Measurements from ENCODE around the gene DISC1. TPM values are rescaled to one million over a fixed set of nuclear protein-coding genes. Genes with fewer than 3 reads are reported as not detected.

Gene DISC1
- polyA plus RNA-seq, 1 donor from 2014 or later, result 0.84 TPM

DNA sequence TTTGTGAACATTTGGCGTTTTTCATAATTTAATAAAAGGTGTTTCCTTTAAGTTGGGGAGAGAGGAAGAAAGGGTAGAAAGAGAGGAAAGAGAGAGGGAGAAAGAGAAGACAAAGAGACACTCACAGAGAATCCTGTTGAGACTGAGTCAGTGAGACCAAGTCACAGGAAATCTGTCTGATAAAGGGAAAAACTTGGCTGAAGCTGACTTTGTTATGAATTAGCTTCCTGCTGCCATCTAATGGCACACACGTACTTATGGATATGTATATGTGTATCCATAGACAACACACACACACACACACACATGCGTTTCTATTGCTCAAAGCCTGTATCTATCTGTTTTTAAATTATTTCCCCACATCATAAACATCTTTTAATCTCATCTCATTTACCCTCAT, 42.5 kb upstream of the DISC1 start:
- H3F3A ChIP-seq (ENCODE audit: insufficient read depth, low read length, poor library complexity, severe bottlenecking), result no peaks in the 10 kb centered on the region
- H2AFZ ChIP-seq (ENCODE audit: low read depth, low read length), result no peak overlapping the region
- no peak overlapping the region for H3K4me2 ChIP-seq (ENCODE audit: low read length)

DNA sequence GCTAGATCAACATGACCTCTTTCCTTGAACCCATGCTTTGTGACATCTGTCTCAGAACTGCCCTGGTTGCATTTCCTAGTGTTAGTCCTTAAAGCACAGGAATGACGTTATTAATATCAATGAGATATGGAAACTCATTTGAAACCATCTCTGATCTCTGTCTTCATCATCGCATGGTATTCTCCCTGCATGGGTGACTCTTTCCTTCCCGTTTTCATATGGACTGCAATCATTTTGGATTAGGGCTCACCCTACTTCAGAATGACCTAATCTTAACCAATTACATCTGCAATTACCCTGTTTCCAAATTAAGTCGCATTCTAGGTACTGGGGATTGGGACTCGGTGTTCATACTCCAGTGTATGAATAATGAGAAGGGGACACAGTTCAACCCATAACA, 41.7 kb upstream of the DISC1 start:
- H3K36me3 ChIP-seq (ENCODE audit: insufficient read depth, low read length), result no peaks in the 10 kb centered on the region
- H3K27me3 ChIP-seq (ENCODE audit: insufficient read depth, low read depth, low read length), result no peaks in the 10 kb centered on the region
- H3K4me2 ChIP-seq (ENCODE audit: low read length), result no peak overlapping the region
- H3K4me3 ChIP-seq (ENCODE audit: low read length), result no peak overlapping the region
- H2AFZ ChIP-seq (ENCODE audit: low read depth, low read length), result no peak overlapping the region
- H3K79me2 ChIP-seq (replicated peaks; ENCODE audit: insufficient read depth, low read length), result no peaks in the 10 kb centered on the region
- H3F3A ChIP-seq (ENCODE audit: insufficient read depth, low read length, poor library complexity, severe bottlenecking), result no peaks in the 10 kb centered on the region
- no peak overlapping the region for H3K27ac ChIP-seq (ENCODE audit: low read length)
- no peaks in the 10 kb centered on the region for H3K9me3 ChIP-seq (ENCODE audit: low read length)
- H4K20me1 ChIP-seq (ENCODE audit: insufficient read depth), result no peaks in the 10 kb centered on the region
- H3K9me2 ChIP-seq (ENCODE audit: insufficient read depth, low read length), result no peaks in the 10 kb centered on the region
- no peak for TF ChIP-seq EZH2 (IDR thresholded peaks at IDR 0.05; ENCODE audit: borderline replicate concordance, insufficient read depth, low read length, poor library complexity, severe bottlenecking)
- no peak for TF ChIP-seq RAD21 (conservative IDR thresholded peaks at IDR 0.05)
- TF ChIP-seq TAF1 (IDR thresholded peaks at IDR 0.05; ENCODE audit: low read depth), result no peak
- TF ChIP-seq MXI1 (conservative IDR thresholded peaks at IDR 0.05; ENCODE audit: poor library complexity, severe bottlenecking), result no peak
- TF ChIP-seq, protein P1, sequence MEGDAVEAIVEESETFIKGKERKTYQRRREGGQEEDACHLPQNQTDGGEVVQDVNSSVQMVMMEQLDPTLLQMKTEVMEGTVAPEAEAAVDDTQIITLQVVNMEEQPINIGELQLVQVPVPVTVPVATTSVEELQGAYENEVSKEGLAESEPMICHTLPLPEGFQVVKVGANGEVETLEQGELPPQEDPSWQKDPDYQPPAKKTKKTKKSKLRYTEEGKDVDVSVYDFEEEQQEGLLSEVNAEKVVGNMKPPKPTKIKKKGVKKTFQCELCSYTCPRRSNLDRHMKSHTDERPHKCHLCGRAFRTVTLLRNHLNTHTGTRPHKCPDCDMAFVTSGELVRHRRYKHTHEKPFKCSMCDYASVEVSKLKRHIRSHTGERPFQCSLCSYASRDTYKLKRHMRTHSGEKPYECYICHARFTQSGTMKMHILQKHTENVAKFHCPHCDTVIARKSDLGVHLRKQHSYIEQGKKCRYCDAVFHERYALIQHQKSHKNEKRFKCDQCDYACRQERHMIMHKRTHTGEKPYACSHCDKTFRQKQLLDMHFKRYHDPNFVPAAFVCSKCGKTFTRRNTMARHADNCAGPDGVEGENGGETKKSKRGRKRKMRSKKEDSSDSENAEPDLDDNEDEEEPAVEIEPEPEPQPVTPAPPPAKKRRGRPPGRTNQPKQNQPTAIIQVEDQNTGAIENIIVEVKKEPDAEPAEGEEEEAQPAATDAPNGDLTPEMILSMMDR (IDR thresholded peaks at IDR 0.05; ENCODE audit: poor library complexity, severe bottlenecking), result no peak
- TF ChIP-seq EP300 (conservative IDR thresholded peaks at IDR 0.05; ENCODE audit: poor library complexity, severe bottlenecking), result no peak
- no peak overlapping the region for H3K9ac ChIP-seq (ENCODE audit: low read length)

More for the DNA sequence above, 42.5 kb upstream of the DISC1 start:
- Histone ChIP-seq H3K9me3 (ENCODE audit: low read length) (no peaks in the 10 kb centered on the region), H3K9me2 (ENCODE audit: insufficient read depth, low read length) (no peaks in the 10 kb centered on the region), H4K20me1 (ENCODE audit: insufficient read depth) (no peaks in the 10 kb centered on the region), H3K9ac (ENCODE audit: low read length) (no peak overlapping the region), H3K36me3 (ENCODE audit: insufficient read depth, low read length) (no peaks in the 10 kb centered on the region), H3K79me2 (replicated peaks; ENCODE audit: insufficient read depth, low read length) (no peaks in the 10 kb centered on the region), H3K27ac (ENCODE audit: low read length) (no peak overlapping the region), H3K27me3 (ENCODE audit: insufficient read depth, low read depth, low read length) (no peaks in the 10 kb centered on the region), H3K4me3 (ENCODE audit: low read length) (no peak overlapping the region)
- TF ChIP-seq, protein P1 (IDR thresholded peaks at IDR 0.05; ENCODE audit: poor library complexity, severe bottlenecking), result peak; percentile 46
- TF ChIP-seq TAF1 (IDR thresholded peaks at IDR 0.05; ENCODE audit: low read depth) (no peak), SMC3 (conservative IDR thresholded peaks at IDR 0.05; ENCODE audit: poor library complexity) (peak; percentile 49), RAD21 (conservative IDR thresholded peaks at IDR 0.05) (peak; percentile 38), MXI1 (conservative IDR thresholded peaks at IDR 0.05; ENCODE audit: poor library complexity, severe bottlenecking) (no peak), EZH2 (IDR thresholded peaks at IDR 0.05; ENCODE audit: borderline replicate concordance, insufficient read depth, low read length, poor library complexity, severe bottlenecking) (no peak), EP300 (conservative IDR thresholded peaks at IDR 0.05; ENCODE audit: poor library complexity, severe bottlenecking) (no peak)

DNA sequence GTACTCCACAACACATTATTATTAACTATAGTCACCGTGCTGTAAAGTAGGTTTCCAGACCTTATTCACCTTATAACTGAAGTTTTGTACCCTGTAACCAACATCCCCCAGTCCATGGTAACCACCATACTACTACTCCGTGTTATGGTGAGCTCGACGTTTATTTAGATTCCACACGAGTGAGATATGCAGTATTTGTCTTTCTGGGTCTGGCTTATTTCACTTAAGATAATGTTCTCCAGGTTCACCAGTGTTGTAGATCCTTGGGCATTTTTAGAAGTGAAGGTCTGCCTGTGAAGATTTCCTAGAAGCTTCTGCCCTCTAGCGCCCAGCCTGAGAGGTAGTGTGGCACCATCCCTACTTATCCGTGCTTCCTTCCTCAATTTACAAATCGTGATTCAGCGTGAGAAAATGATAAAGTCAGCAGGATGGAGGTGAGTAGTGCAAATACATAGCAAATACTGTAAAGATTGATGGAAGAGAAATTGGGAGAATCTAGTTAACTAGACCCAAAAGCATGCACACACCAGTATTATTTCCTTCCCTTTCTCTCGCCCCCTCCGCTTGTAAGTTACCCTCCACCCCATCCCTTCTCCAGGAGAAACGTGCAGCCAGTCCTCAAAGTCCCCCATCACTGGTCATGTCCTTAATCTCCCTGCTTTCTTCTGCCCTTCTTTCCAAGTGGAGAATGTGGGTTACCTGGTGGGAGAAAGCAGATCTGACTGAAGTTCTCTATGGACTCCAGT, 36.0 kb upstream of the DISC1 start:
- H3K9me2 ChIP-seq (ENCODE audit: insufficient read depth, low read length), result no peaks in the 10 kb centered on the region
- no peaks in the 10 kb centered on the region for H3K27me3 ChIP-seq (ENCODE audit: insufficient read depth, low read depth, low read length)
- no peaks in the 10 kb centered on the region for H3K79me2 ChIP-seq (replicated peaks; ENCODE audit: insufficient read depth, low read length)
- no peak overlapping the region for H3K27ac ChIP-seq (ENCODE audit: low read length)
- peak; percentile 75 for TF ChIP-seq RAD21 (conservative IDR thresholded peaks at IDR 0.05)
- TF ChIP-seq, protein P1 (IDR thresholded peaks at IDR 0.05; ENCODE audit: poor library complexity, severe bottlenecking), result peak; percentile 74
- TF ChIP-seq EP300 (conservative IDR thresholded peaks at IDR 0.05; ENCODE audit: poor library complexity, severe bottlenecking), result no peak
- no peak for TF ChIP-seq EZH2 (IDR thresholded peaks at IDR 0.05; ENCODE audit: borderline replicate concordance, insufficient read depth, low read length, poor library complexity, severe bottlenecking)
- TF ChIP-seq, protein P2, sequence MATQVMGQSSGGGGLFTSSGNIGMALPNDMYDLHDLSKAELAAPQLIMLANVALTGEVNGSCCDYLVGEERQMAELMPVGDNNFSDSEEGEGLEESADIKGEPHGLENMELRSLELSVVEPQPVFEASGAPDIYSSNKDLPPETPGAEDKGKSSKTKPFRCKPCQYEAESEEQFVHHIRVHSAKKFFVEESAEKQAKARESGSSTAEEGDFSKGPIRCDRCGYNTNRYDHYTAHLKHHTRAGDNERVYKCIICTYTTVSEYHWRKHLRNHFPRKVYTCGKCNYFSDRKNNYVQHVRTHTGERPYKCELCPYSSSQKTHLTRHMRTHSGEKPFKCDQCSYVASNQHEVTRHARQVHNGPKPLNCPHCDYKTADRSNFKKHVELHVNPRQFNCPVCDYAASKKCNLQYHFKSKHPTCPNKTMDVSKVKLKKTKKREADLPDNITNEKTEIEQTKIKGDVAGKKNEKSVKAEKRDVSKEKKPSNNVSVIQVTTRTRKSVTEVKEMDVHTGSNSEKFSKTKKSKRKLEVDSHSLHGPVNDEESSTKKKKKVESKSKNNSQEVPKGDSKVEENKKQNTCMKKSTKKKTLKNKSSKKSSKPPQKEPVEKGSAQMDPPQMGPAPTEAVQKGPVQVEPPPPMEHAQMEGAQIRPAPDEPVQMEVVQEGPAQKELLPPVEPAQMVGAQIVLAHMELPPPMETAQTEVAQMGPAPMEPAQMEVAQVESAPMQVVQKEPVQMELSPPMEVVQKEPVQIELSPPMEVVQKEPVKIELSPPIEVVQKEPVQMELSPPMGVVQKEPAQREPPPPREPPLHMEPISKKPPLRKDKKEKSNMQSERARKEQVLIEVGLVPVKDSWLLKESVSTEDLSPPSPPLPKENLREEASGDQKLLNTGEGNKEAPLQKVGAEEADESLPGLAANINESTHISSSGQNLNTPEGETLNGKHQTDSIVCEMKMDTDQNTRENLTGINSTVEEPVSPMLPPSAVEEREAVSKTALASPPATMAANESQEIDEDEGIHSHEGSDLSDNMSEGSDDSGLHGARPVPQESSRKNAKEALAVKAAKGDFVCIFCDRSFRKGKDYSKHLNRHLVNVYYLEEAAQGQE (IDR thresholded peaks at IDR 0.05; ENCODE audit: borderline replicate concordance), result no peak
- TF ChIP-seq SMC3 (conservative IDR thresholded peaks at IDR 0.05; ENCODE audit: poor library complexity), result peak; percentile 75
- no peak overlapping the region for H3K4me2 ChIP-seq (ENCODE audit: low read length)
- no peaks in the 10 kb centered on the region for H4K20me1 ChIP-seq (ENCODE audit: insufficient read depth)
- H3K36me3 ChIP-seq (ENCODE audit: insufficient read depth, low read length), result no peaks in the 10 kb centered on the region
- no peak overlapping the region for H3K4me3 ChIP-seq (ENCODE audit: low read length)
- no peak overlapping the region for H3K9ac ChIP-seq (ENCODE audit: low read length)
- no peaks in the 10 kb centered on the region for H3K9me3 ChIP-seq (ENCODE audit: low read length)
- H3F3A ChIP-seq (ENCODE audit: insufficient read depth, low read length, poor library complexity, severe bottlenecking), result no peaks in the 10 kb centered on the region
- no peak overlapping the region for H2AFZ ChIP-seq (ENCODE audit: low read depth, low read length)

Measured in neural cell (in vitro differentiated cells).